ENCODE data around the gene ATP5IF1.

DNA sequence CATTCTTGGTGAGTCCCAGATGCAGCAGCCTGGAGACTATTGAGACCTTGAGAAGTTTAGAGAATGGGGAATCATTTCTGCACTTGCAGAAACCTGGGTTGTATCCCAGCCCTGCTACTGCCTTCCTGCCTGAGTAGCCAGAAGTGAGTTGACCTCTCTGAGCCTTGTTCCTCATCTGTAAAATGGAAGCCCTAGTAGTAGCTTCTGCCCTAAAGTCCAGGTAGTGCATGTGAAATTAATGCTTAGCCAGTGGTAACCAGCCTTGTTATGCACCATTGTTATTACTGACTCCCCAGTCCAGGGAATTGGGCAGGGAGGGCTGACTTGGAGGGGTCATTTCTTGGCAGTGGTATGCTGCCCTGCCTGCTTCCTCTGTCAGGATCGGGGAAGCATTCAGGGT is 29.0 kb downstream of the ATP5IF1 start:
- TF ChIP-seq POLR2A (IDR thresholded peaks at IDR 0.05; ENCODE audit: low read depth, low read length) (no peak), POLR2AphosphoS5 (IDR thresholded peaks at IDR 0.05; ENCODE audit: low read depth, low read length) (no peak), TAF1 (IDR thresholded peaks at IDR 0.05; ENCODE audit: low read depth, low read length) (no peak)

Data from GM12891 (cell line).